ENCODE measurements around the gene MYO1E. TPM values are rescaled to one million over a fixed set of nuclear protein-coding genes. Genes with fewer than 3 reads are reported as not detected.

Gene MYO1E
- polyA plus RNA-seq, 1 experiment = 34.0 TPM

GRCh38 chr15:59230531-59231055, 142.1 kb downstream of the MYO1E start:
- no peak for TF ChIP-seq CTCF (IDR thresholded peaks at IDR 0.05; ENCODE audit: insufficient read depth, low read depth, low read length)
- no peak overlapping the region for H3K4me3 ChIP-seq (ENCODE audit: low read depth, low read length)
- ChIA-PET CTCF (interaction anchor here (0.6 kb wide), 1 partner anchor 405 kb away, joined by 3 read pairs; no protein-coding TSS in a partner anchor), POLR2A (no interaction called here)
- H3K27me3 ChIP-seq (ENCODE audit: control insufficient read depth, insufficient read depth, low read length) = no peaks in the 10 kb centered on the region
- H3K36me3 ChIP-seq (ENCODE audit: control insufficient read depth, insufficient read depth, low read length) = peaks cover 1% of the 10 kb centered on the region; the same call in 1 of the 2 replicates
- DNase-seq (ENCODE audit: low read depth) = no peak

- DNase-seq (ENCODE audit: low read depth) = no peak
- Histone ChIP-seq H3K4me3 (ENCODE audit: low read depth, low read length) (no peak overlapping the region), H3K36me3 (ENCODE audit: control insufficient read depth, insufficient read depth, low read length) (peaks cover 4% of the 10 kb centered on the region; the same call in 1 of the 2 replicates), H3K27me3 (ENCODE audit: control insufficient read depth, insufficient read depth, low read length) (no peaks in the 10 kb centered on the region)
- CTCF ChIA-PET = no interaction called here
- POLR2A ChIA-PET = no interaction called here
- no peak for TF ChIP-seq CTCF (IDR thresholded peaks at IDR 0.05; ENCODE audit: insufficient read depth, low read depth, low read length)
Observed at GRCh38 chr15:59229453-59229852, 143.2 kb downstream of the MYO1E start.

GRCh38 chr15:59229015-59229414, 143.7 kb downstream of the MYO1E start:
- ChIA-PET POLR2A (no interaction called here), CTCF (no interaction called here)
- peaks cover 4% of the 10 kb centered on the region; the same call in 1 of the 2 replicates for H3K36me3 ChIP-seq (ENCODE audit: control insufficient read depth, insufficient read depth, low read length)
- no peak overlapping the region for H3K4me3 ChIP-seq (ENCODE audit: low read depth, low read length)
- no peaks in the 10 kb centered on the region for H3K27me3 ChIP-seq (ENCODE audit: control insufficient read depth, insufficient read depth, low read length)
- no peak for DNase-seq (ENCODE audit: low read depth)
- no peak for TF ChIP-seq CTCF (IDR thresholded peaks at IDR 0.05; ENCODE audit: insufficient read depth, low read depth, low read length)

- no peak overlapping the region for H3K4me3 ChIP-seq (ENCODE audit: low read depth, low read length)
- H3K36me3 ChIP-seq (ENCODE audit: control insufficient read depth, insufficient read depth, low read length) = peaks cover 3% of the 10 kb centered on the region
- H3K27me3 ChIP-seq (ENCODE audit: control insufficient read depth, insufficient read depth, low read length) = no peaks in the 10 kb centered on the region
- no peak for DNase-seq (ENCODE audit: low read depth)
- TF ChIP-seq CTCF (IDR thresholded peaks at IDR 0.05; ENCODE audit: insufficient read depth, low read depth, low read length) = no peak
- ChIA-PET POLR2A (no interaction called here), CTCF (no interaction called here)
Observed at GRCh38 chr15:59227021-59227420, 145.7 kb downstream of the MYO1E start.

- POLR2A ChIA-PET = no interaction called here
- TF ChIP-seq CTCF (IDR thresholded peaks at IDR 0.05; ENCODE audit: insufficient read depth, low read depth, low read length) = no peak
- no peak overlapping the region for H3K4me3 ChIP-seq (ENCODE audit: low read depth, low read length)
- no peaks in the 10 kb centered on the region for H3K27me3 ChIP-seq (ENCODE audit: control insufficient read depth, insufficient read depth, low read length)
- DNase-seq (ENCODE audit: low read depth) = no peak
- peaks cover 3% of the 10 kb centered on the region for H3K36me3 ChIP-seq (ENCODE audit: control insufficient read depth, insufficient read depth, low read length)
- CTCF ChIA-PET = no interaction called here
Observed at GRCh38 chr15:59224474-59224873, 148.2 kb downstream of the MYO1E start.

Measured in BJ (cell line).